Stimulated activated CD4-positive, alpha-beta T cell treated with anti-CD3 and anti-CD28 coated beads, Interleukin-4, amount 100 ng/mL, for 4 hours (primary cell): ENCODE data around the gene PPOX.

Experiments
- DNase-seq, 2 experiments: peaks; one replicate each; pipeline ENCODE4 v3.0.0-alpha.2; 2020

Gene PPOX

DNA sequence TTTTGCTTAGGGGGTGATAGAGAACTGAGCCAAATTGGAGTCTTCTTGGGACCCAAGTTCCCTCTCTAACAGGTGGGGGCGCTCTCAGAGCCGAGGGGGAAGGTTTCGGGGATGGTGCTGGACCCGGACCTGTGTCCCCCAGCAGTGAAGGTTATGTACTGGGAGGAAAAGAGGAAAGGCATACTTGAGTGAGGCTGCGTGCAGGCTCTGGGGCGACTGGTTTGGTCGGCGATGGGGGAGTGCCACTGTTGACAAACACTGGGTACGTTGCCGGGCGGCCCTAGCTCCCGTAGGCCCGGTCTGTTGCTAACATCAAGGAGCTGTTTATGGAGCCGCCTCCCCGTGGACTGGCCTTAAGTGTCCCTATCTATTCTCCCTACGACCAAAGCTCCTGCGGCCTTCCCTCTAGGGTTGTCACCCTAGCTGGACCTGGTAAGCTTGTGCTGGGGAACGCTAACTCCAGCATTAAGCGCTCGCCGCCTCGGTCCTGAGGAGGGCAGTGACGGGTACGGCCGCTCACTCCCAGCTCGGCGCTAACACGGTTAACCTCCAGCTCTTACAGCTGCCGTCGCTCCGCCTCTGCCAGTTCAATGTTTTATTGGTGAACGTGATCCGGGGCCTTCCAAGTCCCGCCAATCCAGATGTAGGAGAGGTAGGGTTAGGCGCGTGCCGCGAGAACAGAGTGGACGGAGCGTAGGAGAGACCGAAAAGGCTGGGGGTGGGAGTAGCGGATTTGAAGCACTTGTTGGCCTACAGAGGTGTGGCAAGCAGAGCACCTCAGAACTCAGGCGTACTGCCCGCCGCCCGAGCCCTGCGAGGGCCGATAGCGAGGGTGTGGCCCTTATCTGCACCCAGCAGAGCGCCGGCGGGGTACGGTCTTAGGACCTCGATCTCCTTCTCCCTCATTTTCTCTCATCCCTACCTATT is at the start of gene PPOX:
Gene PPOX, plus strand, starts transcription at position 685 of the 927 bp plus-strand sequence. CDS start 422 bp downstream, outside the sequence.
- DNase-seq = peak; percentile 80 to 89

DNA sequence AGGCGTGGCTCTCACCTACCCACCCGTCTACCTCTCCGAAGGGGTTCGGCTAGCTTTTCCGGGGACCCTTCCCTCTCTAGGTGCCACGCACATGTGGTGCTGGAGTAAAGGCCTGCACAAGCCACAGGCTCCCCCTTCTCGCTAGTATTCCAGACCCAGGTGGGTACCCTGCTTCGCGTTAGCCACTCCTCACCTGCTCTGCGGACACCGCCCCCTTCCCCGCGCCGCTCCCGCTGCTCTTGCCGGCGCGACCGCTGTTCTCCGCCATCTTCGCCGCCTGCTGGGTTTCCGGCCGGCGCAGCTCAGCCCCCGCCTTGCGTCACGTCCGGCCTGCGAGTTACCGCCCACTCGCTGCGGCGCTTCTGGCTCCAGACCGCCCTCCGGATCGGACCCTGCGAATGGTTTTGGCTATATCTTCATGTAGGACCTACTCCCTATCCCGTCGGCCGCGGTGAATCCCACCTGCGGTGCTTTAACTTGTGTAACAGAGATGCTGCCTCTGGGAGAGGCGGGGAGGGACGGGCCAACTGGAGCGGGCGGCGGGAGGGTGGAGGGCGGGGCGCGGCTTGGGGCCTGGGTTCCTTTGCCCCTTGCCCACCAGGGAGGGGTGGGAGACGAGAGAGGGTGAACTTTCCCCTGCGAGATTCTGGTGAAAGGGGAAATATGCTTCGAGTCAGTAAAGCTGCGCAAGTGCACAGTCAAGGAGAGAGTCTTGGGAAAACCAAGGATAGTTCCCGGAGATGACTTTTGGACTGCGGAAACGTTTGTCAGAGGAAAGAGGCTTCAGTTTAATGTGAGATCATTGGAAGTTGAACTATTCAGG is 48.3 kb upstream of the PPOX start, which contains the start of the genes NIT1 and PFDN2:
Gene NIT1, plus strand, starts transcription at position 347 of the 823 bp plus-strand sequence. Its CDS starts 72 bp downstream, at position 419.
Gene PFDN2, minus strand, starts transcription at position 279 of the 823 bp plus-strand sequence. Its CDS starts 11 bp downstream, at position 268.
- peak; percentile 84 to 85 for DNase-seq

DNA sequence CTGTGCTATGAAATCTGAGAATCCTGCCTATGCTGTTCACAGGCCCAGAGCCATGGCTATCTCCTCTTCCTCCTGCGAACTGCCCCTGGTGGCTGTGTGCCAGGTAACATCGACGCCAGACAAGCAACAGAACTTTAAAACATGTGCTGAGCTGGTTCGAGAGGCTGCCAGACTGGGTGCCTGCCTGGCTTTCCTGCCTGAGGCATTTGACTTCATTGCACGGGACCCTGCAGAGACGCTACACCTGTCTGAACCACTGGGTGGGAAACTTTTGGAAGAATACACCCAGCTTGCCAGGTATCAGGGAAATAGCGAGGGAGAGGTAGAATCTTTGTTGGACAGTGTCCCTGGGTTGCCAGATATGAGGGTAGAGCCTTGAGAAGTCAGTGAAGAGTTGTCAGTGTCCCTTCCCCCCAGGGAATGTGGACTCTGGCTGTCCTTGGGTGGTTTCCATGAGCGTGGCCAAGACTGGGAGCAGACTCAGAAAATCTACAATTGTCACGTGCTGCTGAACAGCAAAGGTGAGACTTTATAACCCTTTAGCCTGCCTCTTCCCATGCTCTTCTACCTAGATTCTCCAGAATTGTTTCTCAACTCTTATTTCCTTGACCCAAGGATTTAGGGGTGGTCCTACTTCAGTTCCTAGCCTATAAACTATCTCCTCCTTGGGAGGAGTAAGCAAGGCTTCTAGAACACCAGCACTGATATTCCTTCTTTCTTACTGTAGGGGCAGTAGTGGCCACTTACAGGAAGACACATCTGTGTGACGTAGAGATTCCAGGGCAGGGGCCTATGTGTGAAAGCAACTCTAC is 46.9 kb upstream of the PPOX start:
- peak; percentile 52 to 79 for DNase-seq

DNA sequence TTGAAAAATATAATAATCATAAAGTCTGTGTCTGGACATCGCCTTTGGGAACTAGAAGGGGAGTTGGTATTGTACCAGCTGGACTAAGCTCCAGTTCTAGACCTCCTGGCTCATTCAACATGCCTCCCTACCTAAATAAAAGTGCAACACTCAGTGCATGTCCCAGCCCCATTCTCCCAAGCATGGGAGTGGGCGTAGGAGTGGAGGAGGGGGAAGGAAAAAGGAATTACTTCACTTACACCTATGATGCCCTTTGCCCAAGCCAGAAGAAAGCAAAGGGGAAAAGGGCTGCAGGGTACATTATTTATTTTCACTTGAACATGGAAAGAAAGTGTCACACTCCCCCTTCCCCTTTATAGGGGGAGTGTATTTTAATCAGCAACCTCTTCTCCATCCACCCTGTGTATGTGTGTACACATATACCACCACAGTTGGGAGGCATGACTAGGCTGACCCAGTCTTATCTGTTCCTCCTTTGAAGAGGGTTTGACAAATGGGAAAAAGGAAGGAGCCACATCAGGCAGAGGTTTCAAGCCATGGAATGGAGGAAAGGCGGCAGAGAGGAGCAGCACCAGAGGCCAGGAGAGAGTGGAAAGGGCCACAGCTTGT is 45.1 kb upstream of the PPOX start:
- no peak for DNase-seq

DNA sequence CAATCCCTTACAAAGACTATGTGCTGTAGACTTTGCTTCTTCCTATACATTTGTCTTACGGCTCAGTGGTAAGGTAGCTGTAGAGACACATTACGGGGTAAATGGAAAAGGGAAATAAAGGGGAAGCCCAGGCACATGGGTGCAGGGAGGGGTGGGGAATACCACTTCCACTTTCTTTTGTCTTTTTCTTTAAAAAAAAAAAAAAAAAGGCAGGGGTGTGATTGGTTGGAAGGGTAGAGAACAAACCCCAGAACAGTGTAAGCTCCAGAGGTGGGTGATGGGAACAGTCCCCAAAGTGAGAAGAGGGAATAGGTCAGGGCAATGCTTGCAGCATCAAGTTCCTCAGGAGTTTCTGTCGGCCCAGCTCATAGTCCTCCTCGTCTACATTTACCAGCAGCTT is 44.4 kb upstream of the PPOX start:
- no peak for DNase-seq

DNA sequence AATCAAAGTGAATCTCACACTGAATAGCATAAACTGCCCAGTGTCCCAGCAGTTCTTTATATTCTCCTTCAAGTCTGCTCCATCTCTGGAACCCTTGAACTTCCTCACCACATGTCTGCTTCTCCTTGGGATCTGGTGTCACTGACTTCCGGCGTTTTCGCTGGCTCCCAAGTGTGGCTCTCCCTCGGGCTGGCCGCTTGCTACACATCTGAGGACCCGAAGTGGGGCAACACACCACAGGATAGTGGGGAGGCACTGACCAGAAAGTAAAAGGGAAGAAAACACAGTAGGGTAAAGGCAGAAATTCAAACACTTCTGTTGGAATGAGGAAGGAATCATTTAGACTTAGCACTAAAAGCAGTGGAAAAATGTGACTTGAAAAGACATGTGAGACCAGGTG is 43.3 kb upstream of the PPOX start:
- DNase-seq = no peak

DNA sequence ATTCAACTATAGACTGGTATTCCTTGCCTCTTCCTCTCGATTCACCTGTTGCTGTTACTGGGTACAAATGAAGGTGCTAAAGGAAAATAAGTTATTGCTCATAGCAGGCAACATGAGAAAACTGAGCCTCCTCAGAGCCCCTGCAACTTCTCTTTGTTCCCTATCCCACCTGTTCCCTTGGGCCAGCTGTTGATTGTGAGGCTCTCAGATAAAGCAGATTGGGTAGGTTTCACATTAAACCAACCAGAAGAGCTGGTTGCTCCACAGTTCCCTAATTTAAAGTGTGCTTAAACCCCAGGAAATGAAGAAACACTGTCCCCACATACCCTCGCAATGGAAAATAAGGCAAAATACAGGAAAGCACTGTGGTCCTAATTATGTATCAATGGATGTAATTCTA is 38.6 kb upstream of the PPOX start:
- DNase-seq = no peak

DNA sequence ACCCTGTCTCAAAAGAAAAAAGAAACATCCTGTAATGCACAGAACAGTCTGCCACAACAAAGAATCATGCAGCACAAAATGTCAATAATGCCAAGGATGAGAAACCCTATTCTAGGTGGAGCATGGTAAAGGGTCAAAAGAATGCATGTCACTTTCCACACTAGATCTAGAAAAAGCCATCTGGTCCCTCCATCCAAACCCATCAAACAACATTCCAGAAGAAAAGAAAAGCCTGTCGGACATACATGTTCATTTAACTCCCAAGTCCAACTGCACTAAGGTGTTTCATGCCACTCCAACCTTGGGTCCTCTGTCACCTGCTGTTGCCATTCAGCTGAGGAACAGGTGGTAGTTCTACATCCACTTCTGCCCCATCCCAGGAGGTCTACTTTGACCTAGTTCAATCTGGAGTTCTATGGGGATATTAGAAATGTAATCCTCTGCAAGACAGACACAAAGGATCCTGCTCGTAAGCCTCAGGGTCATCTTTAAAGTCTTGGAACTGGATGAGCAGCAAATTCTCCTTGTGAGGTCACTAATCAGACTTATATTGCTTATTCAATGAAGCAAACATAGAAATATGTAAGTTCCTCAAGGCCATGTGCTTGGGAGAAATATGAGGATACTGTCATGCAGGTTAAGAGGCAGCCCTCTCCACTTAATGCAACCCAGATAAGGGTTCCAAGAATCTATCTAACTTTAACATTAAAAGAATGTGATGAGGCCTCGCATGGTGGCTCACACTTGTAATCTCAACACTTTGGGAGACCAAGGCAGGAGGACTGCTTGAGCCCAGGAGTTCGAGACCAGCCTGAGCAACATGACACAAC is 37.4 kb upstream of the PPOX start:
- DNase-seq = no peak

DNA sequence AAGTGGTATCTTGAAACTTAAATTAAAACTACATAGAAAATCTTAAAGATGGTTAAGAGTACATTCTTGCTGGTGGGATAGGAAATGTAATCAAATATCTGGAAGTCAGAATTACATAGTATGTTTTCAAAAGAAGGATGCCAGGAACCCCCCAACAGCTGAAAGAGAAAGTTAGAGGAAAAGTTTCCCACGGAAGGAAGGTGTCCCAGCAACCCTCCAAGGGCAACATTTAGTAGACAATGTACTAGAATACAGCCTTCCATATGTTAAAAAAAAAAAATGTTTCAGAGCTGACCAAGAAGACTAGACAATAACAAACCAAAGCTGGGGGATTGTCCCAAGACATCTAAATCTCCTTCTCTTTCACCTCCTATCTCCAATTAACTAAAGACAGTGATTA is 36.0 kb upstream of the PPOX start:
- no peak for DNase-seq

DNA sequence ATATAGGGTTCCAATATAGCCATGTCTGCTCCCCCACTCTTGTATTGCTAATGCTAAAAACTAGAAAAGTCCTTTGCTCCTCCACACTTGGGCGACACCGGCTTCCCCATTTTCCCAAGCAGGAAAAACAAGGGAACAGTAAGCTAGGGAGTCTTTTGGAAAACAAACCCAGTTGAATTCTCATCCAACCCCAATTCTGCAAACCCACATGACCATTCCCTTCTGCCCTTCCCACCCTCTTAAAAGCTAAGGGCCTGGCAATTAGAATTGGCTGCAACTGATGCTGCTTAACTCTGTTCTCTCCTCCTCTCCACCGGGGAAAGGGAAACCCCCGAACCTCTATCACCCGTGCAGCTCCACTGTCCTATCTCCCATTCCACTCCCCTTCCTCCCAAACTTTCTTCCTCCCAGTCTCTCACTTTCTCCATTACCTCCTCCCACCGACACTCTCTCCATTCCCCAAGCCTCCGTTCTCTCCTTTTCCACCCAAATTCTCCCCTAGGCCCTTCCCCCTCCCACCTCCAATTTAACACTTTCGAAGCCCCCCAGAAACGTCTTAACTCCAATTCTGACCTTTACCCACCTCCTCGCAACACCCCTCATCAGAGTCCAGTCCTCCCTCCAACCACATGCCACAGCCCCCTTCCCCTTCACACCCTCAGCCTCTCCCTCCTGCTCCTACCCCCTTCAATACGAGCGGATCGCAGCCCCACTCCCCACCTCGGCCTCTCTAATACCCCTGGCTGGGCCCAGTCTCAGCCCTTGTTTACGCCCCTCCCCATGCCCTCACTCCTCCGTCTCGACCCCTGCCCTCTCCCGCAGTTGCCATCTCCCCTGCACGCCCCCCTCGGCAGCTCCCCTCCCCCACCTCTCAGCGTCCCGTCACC is 34.5 kb upstream of the PPOX start:
- no peak for DNase-seq

DNA sequence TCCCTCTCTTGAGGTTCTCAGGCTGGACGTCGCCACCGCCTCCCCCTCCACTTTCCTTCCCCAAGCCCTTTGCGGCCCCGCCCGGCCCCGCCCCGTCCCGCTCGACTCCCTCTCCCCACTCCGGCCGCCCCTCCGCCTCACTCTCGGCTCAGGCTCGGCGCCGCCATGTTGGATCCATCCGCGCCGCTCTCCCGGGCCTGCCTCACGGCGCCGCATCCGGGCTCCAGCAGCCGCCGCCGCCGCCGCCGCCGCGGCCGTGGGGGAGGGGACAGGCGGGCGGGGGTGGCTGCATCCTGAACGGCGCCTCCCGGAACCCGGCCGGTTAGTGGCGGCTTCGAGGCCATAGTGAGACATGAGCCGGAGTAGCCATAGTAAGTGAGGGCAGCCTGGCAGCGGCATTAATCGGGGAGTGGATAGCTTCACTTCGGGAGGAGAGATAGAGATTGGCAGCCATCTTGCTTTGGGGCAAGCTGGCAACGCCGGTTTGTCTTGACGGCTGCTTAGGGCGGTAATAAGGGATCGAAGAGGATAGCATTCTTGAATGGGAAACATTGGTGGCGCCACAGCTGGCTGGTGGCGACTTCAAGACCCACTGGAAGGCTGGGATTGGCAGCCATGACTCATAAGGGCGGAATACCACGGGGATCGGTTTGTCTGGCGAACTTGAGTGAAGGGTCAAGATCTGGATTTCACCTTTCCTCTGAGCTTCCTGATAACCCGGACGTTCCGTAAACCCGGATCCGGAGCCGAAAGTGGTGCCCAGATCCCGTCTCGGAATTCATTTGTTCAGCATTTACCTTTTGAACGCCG is 33.6 kb upstream of the PPOX start, which contains the start of gene DEDD:
Gene DEDD, minus strand, starts transcription at position 258 of the 810 bp plus-strand sequence. CDS start 8,205 bp downstream, outside the sequence.
- peak; percentile 88 to 94 for DNase-seq

DNA sequence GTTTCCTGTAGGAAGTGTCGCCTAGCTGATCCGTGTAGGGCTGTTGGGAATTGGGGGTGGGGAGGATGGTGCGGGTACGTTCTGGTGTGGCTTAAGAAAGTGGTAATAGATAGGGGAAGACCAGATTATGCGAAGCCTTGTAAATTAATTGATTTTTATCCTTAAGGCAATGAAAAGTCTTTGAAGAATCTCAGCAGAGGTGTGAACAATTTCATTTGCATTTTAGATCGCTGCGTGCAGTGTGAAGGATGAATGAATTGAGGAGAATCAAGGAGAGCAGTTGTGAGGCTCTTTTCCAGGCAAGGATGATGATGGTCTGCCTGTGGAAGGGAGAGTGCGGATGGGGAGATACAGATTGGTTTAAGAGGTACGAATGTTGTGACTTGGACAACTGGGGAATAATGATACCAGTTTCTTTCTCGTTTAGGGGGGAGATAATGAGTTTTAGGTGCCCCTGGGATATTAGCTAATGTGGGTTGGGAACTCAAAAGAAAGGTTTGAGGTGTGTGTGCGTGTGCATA is 32.9 kb upstream of the PPOX start:
- DNase-seq = no peak

DNA sequence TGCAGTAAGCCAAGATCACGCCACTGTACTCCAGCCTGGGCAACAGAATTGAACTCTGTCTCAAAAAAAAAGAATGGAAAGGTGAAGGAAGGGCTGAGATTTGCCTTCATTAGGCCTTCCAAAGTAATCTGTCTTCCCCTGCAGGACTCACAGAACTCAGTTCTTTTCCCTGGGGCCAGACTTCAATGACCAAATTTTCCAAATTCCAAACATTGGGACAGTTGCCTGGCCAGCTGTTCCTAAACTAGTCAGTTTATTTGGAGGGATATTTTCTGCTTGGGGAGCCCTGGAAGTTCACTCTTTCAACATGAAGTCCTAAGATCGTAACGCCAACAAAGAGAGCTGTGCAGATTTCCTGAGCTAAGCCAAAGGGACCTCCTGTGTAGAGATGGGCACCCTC is 28.3 kb upstream of the PPOX start:
- no peak for DNase-seq

DNA sequence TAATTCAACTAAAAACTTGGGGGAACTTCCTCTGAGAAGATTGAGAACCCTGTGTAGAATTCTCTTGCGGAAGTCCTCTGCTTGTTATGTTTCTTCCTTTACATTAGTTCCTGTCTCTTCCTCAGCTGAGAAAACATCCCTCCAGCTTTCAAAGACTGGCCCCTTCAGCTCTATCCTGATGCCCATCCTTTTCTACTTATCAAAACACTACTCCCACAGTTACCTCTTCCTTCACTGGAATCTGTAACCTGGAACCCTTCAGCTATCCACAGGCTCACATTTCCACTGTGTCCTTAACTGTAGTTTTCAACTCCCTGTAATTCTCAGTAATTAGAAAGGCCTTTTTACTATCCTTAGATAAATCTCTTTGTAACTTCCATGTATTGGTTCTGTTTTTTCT is 27.8 kb upstream of the PPOX start:
- no peak for DNase-seq

DNA sequence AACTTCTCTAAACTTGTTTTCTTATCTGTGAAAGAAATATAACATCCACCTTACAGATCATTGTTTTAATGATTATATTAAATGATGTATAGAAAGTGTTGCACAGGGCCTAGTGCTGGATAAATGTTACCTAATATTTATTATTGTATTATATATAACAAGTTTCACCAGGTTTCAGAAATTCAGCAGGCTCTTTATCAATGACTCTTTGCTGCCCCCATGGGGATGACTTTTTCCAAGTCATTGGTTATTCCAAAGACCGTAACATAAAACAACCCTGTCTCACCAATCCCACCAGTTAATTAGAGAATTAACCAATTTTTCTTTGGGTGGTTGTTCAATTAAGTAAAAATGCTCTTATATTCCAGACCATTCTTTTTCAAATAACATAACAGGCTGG is 26.5 kb upstream of the PPOX start:
- peak in 1 of 2 experiments; percentile 17 for DNase-seq

DNA sequence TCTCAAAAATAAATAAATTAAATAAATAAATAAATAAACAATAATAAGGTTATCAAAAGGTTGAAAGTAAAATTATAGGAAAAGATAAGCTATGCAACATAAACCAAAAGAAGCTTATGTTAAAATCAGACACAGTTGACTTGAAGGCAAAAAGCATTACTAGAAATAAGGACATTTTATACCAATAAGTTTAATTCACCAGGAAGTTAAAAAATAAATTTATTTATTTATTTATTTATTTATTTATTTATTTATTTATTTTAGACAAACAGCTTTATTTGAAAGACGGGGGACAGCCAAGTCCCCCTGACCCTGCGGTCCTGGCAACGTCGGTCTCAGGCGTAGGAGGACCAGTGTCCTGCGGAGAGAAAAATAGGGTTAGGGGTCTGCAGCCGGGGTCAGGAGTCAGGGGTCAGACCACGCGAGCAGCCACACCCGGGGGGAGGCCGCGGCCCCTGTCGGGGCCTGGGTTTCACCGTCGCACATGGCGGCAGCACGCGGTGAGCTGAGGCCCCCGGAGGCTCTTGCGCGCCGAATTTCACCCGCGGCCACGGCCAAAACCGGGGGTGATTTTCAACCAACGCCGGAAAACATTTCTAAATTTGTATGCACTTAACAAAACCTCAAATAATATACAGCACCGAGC is 25.3 kb upstream of the PPOX start:
- no peak for DNase-seq

DNA sequence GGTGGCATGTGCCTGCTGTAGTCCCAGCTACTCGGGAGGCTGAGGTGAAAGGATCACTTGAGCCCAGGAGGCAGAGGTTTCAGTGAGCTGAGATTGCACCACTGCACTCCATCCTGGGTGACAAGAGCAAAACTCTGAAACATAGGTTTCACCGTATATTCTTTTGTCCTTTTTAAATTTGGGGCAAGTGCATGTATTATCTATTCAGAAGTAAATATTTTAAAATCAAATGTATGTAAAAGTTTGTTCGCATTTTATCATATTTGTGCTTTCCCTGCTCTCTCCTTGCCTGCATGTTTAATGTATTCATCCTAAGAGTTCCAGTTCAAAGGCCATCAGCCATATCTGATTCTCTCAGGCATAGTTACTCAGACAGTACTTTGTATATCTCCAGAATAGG is 20.4 kb upstream of the PPOX start:
- no peak for DNase-seq

DNA sequence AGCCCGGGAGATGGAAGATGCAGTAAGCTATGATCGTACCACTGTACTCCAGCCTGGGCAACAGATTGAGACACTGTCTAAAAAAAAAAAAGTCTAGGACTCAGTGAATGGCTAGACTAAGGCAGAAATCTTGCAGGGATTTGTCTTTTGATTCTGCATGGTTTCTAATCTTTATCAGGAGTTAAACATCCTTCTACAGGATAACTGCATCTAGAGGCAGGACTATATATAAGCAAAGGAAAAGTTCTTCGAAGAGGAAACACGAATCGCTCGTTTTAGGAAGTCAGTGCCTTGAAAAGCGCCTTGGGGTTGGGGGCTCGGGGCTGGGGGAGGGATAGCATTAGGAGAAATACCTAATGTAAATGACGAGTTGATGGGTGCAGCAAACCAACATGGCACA is 13.1 kb upstream of the PPOX start:
- no peak for DNase-seq
